ENCODE data around the gene PRDM1.

DNA sequence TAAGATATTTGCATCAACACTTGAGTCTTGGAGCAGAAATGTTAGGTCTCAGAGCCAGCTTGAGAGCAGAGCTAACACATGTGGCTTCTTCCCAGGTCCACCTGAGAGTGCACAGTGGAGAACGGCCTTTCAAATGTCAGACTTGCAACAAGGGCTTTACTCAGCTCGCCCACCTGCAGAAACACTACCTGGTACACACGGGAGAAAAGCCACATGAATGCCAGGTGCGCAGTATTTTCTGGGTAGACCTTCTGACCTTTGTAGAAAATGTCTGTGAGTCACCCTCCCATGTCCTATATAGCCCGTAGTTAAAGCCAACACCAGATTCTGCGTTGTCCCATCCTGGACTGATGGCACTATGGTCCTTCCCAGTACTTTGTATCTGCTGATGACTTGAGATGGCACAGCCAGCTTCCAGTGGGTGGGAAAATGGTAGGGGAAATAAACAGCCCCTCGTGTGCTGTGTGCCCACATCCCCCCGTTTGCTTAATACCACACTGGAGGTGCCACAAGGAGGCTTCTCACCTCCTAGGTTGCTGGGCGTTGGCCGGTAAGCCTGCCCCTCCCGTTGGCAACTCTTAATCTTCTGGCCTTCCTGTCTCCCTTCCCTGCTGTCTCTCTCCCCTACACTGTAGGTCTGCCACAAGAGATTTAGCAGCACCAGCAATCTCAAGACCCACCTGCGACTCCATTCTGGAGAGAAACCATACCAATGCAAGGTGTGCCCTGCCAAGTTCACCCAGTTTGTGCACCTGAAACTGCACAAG is 20.3 kb downstream of the PRDM1 start:
- TF ChIP-seq GATA2 (IDR thresholded peaks at IDR 0.05; ENCODE audit: low read depth, low read length) (no peak), GATA3 (IDR thresholded peaks at IDR 0.05; ENCODE audit: low read depth, low read length) (no peak)
